HG03469 (cell line): ENCODE results near the gene FRYL.
A peak's percentile ranks its signal among the peaks of the same experiment; 100 is the strongest.

ENCODE experiments used
- ATAC-seq: cut with Tn5 transposase; IDR thresholded peaks from one replicate; pipeline ENCODE4 v1.9.1; 2021; ENCODE audit warnings: mild to moderate bottlenecking, moderate library complexity, moderate number of reproducible peaks; ENCODE audit not compliant: unreplicated experiment

The FRYL gene

DNA sequence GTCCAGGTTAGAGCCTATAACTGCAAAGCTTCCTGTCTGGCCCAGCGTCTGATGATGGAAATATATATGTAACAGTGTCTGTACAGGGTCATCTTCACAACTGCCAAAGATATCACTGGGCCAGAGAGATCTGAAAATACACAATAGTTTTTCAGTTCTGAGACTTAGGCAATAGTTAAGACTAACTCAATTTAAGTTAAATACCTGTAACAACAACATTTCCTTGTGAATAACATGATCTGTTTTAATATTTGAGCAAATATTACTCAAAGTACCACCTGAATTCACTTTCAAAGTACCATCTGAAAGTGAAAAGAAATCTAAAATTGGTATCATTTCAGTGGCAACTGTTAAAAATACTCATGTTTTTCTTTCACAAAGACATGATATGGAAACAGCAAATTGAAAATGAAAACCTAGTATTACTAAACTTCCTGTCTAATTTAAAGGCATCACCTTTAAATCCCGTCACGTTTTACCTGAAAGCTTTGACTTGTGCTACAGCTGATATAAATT is 280.5 kb downstream of the FRYL start:
- ATAC-seq: peak; percentile 82

GRCh38 chr4:48498895-48499294 is 281.2 kb downstream of the FRYL start:
- ATAC-seq: no peak

GRCh38 chr4:48495941-48496340 is 284.1 kb downstream of the FRYL start:
- ATAC-seq: no peak

DNA sequence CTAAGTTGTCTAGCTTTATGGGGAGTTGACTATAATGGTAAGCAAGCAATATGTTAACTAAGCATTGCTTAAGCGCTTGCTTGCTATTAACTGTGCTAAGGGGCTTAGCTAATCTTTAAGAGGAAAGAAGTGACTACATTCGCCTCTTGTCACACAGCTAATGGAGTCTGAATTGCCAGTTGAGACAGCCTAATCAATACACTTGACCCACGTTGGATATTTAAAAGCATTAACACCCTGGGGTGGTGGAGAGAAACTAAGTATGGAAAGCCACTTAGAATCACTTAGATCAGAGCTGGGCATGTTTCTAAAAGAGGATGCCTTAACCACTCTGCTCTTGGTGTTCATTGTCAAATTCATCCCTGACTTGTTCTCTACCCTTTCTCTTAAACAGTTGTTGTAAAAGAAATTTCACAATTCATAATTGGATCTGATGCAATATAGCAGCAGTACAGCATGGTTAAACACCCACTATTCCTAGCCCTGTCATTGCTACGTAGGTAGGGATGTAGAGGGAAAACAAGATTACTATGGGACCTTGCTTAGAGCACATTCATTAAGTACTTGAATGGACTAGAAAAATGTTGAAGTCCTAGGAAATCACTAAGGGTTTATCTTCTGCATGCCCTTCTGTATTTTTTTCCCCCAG is 286.5 kb downstream of the FRYL start:
- ATAC-seq: no peak

- no peak for ATAC-seq
These were observed 288.4 kb downstream of the FRYL start for GRCh38 chr4:48491514-48492176.

- ATAC-seq: no peak
These were observed 289.2 kb downstream of the FRYL start for GRCh38 chr4:48490680-48491513.

- no peak for ATAC-seq
These were observed 289.9 kb downstream of the FRYL start, which contains the start of gene ZAR1 for GRCh38 chr4:48490012-48490679. ZAR1 (plus strand) TSS chr4:48490252; CDS start chr4:48490292, 40 bp downstream.

DNA sequence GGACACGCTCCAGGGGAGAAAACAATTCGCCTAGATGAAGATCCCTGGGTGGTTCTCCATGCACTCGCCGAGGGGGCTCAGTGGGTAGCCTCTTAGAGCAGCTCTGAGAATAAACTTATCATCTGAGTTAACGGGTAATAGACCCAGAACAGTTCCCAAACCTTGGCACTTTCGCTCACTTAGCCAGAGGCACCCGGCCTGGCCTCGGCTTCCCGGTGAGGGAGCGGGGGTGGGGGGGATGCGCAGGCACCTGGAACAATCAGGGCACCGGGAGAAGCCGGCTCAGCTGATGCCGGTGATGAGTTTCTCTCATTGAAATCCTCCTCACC is 290.4 kb downstream of the FRYL start:
- ATAC-seq: no peak

- ATAC-seq: no peak
These were observed 295.4 kb downstream of the FRYL start for GRCh38 chr4:48484494-48485168.

GRCh38 chr4:48483777-48484493 is 296.1 kb downstream of the FRYL start:
- no peak for ATAC-seq

DNA sequence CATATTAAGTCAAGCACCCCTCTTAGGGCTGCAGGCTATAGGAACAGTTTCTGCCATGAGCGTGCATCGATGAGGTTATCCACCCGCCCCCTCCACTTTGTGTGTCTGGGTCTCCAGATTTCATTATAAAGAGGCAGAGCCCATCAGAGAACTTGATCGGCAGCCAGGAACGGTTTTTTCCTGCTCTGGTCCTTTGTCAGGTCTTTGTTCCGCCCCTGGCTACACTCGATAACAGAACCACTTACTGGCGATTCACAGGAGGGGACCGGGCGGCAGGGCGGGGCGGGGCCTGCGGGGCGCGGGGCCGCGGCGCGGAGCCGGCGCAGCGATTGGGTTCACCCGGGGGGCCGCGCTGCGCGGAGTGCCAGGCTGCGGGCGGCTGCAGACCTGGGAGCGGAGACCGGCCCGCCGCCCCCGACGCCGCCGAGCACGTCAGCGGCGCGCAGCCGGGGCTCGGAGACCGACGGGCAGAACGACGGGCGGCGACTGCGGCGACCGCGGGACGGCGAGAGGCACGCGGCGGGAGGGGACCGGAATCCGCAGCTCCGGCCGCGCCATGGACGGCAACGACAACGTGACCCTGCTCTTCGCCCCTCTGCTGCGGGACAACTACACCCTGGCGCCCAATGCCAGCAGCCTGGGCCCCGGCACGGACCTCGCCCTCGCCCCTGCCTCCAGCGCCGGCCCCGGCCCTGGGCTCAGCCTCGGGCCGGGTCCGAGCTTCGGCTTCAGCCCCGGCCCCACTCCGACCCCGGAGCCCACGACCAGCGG is 296.9 kb downstream of the FRYL start, which contains the start of gene SLC10A4:
SLC10A4 (plus strand) TSS at position 338 of the 771 bp plus-strand sequence; CDS start at position 557, 219 bp downstream.
- ATAC-seq: no peak

DNA sequence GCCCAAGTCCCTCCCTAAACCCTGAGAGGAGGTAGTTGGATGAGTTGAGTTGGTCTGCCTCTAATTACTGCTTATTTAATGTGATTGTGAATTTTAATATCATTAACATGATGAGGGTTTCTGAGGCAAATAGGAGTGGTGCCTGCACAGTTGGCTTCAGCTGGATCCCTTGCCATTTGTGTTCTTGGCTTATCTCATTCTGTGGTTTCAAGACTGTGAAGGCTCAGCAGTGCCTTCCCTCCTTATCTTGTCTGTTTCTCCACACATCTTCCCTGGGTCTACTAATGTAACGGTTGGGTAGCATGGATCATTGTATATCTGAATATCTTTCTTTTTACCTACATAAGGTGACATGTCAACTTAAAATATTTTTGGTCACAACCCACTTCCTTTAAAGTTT is 298.5 kb downstream of the FRYL start:
- no peak for ATAC-seq

DNA sequence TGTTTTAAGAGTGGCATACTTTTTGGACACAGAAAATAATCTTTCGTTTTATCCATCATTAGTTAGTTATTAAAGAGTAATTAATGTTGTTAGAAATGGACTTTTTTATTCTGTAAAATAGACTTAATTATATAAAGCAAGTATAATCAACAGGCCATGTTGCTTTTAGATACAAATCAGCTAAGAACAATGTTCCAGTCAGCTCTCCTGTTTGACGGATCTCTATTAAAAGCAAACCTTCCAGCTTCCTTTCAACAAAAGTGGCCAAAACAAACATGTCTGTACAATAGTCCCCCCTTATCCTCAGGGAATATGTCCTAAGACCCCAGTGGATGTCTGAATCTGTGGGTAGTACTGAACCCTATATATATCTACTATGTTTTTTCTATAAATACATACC is 301.8 kb downstream of the FRYL start:
- ATAC-seq: no peak

DNA sequence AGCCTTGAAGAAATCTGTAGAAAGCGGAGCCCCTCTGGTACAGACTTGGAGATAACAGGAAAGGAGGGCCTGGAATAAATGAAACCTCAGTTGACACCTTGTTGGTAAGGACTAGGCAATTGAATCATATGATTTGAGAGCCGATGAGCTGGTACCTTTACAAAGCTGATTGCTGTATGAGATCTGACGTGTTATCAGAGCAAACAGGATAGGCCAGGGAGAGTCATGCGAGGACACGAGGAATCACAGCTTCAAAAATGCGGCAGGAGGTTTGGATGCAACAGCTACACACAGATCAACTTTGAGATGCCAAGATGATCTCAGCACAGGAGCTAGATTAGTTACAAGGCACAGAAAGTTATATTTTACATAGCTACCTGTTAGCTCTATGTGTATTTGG is 304.3 kb downstream of the FRYL start:
- ATAC-seq: no peak

GRCh38 chr4:48472794-48473193 is 307.3 kb downstream of the FRYL start:
- no peak for ATAC-seq

DNA sequence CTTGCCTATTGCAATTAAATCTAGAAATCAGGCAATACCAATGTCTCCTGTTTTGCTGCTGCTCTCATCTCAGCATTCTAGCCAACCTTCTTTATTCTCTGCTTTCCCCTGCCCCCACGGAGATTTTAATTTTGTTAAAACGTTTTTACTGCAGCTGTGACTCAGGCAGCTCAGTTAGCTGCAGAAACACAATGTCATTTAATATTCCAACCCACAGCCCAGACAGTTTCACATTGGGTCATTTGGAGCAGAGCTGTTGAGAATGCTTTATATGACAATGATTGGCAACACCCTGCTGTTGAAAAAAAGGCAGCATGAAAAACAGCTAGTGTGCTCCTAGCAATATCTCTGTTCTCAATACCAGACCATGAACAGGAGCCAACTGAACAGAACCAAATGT is 309.5 kb downstream of the FRYL start:
- ATAC-seq: no peak

- no peak for ATAC-seq
These were observed 309.9 kb downstream of the FRYL start for GRCh38 chr4:48470137-48470536.

DNA sequence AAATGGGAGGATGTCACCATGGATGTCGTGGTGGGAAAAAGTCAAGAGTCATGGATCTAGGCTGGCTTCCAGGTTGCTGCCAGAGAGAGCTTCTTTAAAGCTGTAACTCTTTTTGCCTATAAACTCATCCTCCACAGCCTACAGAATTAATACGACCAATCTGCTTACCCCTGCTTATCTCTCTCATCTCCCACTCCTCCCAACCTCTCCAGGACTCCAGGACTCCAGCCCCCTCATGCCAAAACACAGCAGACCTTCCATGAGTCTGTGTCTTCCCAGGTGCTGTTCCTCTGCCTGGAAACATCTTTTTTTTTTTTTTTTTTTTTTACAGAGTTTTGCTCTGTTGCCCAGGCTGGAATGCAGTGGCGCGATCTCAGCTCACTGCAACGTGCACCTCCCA is 312.2 kb downstream of the FRYL start:
- no peak for ATAC-seq

GRCh38 chr4:48467442-48467841 is 312.6 kb downstream of the FRYL start:
- no peak for ATAC-seq
